Tibial artery (tissue), 4 donors: ENCODE data around the gene PFKL.

Experiments used
- DNase-seq, 2 donors: peaks; one replicate each; pipeline ENCODE4 v3.0.0-alpha.2; 2019
- H3K27ac ChIP-seq, 2 donors: fragments of 200-600 bp; sonication (generic) in 1 of 2; 1 replicate in 1 of 2; 2 replicates in 1 of 2; pipeline ENCODE4 v1.5.1; 2018 to 2019; ENCODE audit warnings: mild to moderate bottlenecking in 1 of 2
- H3K27me3 ChIP-seq, 2 donors: fragments of 200-600 bp; sonication (generic) in 1 of 2; one replicate each; pipeline versions ENCODE4 v1.5.1 to v1.6.0; 2016 to 2019
- H3K36me3 ChIP-seq, 3 donors: fragments of 200-600 bp; sonication (generic) in 2 of 3; one replicate each; pipeline ENCODE4 v1.5.1; 2016 to 2019; ENCODE audit warnings: mild to moderate bottlenecking in 2 of 3
- H3K4me1 ChIP-seq, 4 donors: fragments of 200-600 bp; sonication (generic) in 2 of 4; 1 replicate in 3 of 4; 2 replicates in 1 of 4; pipeline ENCODE4 v1.5.1; 2016 to 2019
- H3K4me3 ChIP-seq, 2 donors: fragments of 200-600 bp; sonication (generic) in 1 of 2; 1 replicate in 1 of 2; 2 replicates in 1 of 2; pipeline ENCODE4 v1.5.1; 2018 to 2019; ENCODE audit warnings: mild to moderate bottlenecking in 2 of 2
- H3K9me3 ChIP-seq, 3 donors: fragments of 200-600 bp; sonication (generic) in 1 of 3; one replicate each; pipeline ENCODE4 v1.5.1; 2016 to 2019
- intact Hi-C: fragments of 100-400 bp; cut with DNase I; formaldehyde crosslinking; loops from one replicate; pipeline ENCODE4 v1.15.0; 2023; ENCODE audit warnings: low total_unique reads
- TF ChIP-seq, protein P1 (sequence below), 2 experiments: fragments of 200-600 bp in 1 of 2; fragments of 450-650 bp in 1 of 2; IDR thresholded peaks; one replicate each; pipeline ENCODE4 v1.5.1; 2017 to 2019; ENCODE audit warnings: antibody characterized with exemption in 2 of 2, mild to moderate bottlenecking in 1 of 2, moderate library complexity in 1 of 2

PFKL gene

DNA sequence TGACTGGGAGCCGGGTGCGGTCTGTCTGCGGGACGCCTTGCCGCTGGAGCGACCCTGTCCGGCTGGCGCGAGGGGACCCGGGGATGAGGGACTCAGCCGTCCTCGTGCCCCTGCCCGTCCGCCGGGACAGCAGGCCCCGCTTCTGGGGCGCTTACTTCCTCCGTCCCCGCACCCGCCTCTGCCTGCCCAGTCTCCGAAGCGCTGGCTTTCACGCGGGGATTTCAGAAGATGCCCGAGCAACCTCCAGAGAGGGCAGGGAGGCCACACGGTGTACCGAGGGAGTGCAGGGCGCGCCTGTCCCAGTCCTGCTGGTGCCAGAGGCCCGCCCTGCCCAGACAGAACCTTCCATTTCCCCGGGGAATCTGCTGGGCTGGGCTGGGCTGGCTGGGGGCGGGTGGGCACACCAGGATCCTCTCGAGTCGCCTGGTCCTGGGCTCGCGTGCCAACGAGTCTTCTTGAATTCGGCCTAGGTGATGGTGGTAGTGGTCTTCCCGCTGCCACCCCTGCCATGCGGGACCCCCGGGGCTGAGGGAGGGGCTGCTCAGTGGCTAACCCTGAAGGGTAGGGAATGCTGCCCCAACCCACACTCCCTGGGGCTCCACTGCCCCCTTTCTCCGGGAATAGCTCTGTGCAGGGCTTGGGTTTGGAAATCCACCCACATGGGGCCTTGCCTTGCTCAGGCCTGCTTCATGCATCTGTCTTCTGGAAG, 51.1 kb downstream of the PFKL start:
- peaks cover 0 to 71% of the 10 kb centered on the region in 2 donors for H3K27me3 ChIP-seq
- peaks cover 0 to 11% (median 3%) of the 10 kb centered on the region in 4 donors for H3K4me1 ChIP-seq
- TF ChIP-seq, protein P1, sequence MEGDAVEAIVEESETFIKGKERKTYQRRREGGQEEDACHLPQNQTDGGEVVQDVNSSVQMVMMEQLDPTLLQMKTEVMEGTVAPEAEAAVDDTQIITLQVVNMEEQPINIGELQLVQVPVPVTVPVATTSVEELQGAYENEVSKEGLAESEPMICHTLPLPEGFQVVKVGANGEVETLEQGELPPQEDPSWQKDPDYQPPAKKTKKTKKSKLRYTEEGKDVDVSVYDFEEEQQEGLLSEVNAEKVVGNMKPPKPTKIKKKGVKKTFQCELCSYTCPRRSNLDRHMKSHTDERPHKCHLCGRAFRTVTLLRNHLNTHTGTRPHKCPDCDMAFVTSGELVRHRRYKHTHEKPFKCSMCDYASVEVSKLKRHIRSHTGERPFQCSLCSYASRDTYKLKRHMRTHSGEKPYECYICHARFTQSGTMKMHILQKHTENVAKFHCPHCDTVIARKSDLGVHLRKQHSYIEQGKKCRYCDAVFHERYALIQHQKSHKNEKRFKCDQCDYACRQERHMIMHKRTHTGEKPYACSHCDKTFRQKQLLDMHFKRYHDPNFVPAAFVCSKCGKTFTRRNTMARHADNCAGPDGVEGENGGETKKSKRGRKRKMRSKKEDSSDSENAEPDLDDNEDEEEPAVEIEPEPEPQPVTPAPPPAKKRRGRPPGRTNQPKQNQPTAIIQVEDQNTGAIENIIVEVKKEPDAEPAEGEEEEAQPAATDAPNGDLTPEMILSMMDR (IDR thresholded peaks at IDR 0.05): no peak
- DNase-seq: no peak
- no peaks in the 10 kb centered on the region for H3K9me3 ChIP-seq
- H3K27ac ChIP-seq: no peak overlapping the region
- no peaks in the 10 kb centered on the region for H3K36me3 ChIP-seq
- intact Hi-C loops: no loop called here
- no peak overlapping the region for H3K4me3 ChIP-seq

DNA sequence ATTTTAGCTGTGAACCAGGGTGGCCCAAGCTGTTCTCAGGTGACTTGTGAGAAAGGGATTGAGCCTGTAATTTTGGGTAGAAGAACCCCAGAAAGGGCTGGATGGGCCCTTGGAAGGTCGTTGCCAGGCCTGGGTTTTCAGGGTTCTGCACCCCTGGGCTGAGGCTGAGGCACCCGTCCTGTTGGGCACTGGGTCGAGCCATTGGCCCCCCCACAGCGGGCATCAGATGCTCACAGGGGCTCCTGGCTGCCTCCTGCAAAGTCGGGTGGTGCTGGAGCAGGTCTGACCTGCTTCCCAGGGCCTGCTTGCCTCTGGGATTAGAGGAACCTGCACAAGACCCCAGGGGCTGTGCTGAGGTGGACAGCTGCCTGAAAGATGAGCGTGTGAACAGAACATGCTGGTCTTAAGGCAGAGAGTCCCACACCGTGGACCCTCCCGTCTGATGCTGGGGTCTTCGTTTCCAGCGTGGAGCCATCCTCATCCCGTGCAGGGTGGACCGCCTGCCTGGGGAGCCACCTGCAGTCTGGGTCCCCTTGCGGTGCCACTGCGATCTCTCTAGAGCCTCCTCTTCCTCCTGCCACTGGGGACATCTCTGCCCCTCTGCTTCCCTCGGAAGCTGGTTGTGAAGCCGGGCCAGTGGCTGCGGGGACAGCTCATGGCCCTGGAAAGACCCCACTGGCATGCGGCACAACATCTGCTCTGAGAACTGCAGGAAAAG, 51.8 kb downstream of the PFKL start:
- DNase-seq: no peak
- no peak overlapping the region for H3K27ac ChIP-seq
- H3K4me1 ChIP-seq: peaks cover 0 to 11% (median 3%) of the 10 kb centered on the region in 4 donors
- peaks cover 0 to 68% of the 10 kb centered on the region in 2 donors for H3K27me3 ChIP-seq
- H3K36me3 ChIP-seq: no peaks in the 10 kb centered on the region
- H3K4me3 ChIP-seq: no peak overlapping the region
- intact Hi-C loops: no loop called here
- H3K9me3 ChIP-seq: no peaks in the 10 kb centered on the region
- TF ChIP-seq, protein P1 (IDR thresholded peaks at IDR 0.05): no peak

DNA sequence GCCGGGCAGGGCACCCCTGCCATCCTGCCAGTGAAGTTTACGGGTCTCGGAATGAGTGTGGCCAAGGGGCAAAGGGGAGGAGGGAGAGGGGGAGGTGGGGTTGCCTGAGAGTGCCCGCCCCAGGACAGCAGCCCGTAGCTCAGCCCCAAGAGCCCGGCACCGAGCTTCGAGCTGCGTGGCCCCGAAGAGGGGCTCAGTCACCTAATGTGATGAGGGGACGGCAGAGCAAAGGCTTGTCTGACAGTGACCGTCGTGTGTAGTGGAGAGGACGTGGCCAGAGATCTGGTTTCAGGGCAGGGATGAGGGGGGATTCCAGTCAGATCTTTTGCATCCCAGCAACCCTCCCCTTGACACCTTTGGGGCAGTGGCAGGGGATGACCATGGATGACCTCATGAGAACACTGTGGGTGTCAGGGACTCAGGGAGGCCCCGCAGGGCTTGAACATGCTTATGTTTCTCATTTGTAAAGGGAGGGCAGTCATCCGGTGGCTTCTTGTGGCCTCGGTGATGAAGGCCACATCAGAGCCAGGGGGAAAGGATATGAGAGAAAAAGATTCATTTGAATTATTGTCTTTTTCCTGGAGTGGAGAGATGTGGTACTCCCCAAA, 52.5 kb downstream of the PFKL start:
- intact Hi-C loops: no loop called here

DNA sequence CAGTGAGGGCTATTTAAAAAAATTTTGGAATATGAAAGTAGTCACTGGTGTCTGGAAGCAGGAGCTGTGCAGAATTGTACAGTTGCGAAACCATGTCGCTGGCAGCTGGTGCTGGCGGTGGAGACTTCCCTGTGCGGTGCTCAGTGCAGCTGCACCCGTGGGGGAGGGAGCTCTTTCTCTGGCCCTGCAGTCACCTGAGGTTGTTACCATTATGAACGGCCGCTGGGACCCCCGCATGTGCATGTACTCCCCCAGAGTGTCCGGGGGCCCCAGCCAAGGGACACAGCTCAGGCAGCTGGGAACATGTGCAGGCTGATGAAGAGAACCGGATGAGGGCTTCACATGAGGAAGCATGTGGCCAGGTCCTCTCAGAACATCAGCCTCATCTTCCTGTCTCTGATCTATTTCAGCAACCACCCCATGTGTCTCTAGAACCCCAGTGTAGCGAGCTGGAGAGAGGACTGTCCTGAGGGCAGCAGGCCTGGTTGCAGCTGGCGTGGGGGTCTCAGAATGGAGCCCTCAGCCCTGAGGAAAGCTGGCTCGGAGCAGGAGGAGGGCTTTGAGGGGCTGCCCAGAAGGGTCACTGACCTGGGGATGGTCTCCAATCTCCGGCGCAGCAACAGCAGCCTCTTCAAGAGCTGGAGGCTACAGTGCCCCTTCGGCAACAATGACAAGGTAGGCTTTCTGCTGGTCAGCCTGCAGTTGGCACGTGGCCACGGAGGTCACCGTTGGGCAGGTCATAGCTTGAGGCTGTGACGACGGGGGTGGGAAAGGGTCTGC, 53.5 kb downstream of the PFKL start, which contains the start of gene TRPM2:
TRPM2 (plus strand) TSS at position 431 of the 780 bp plus-strand sequence; CDS start at position 511, 80 bp downstream.
- no peak within 1 kb of the TSS for H3K27ac ChIP-seq
- no peaks in the 10 kb centered on the region for H3K36me3 ChIP-seq
- peak in 1 of 2 donors; percentile 50 for DNase-seq
- H3K4me1 ChIP-seq: peaks cover 0 to 11% (median 3%) of the 10 kb centered on the region in 4 donors
- intact Hi-C loops: no loop called here
- H3K4me3 ChIP-seq: peak within 1 kb of the TSS; percentile 17 to 28
- TF ChIP-seq, protein P1 (IDR thresholded peaks at IDR 0.05): no peak
- H3K27me3 ChIP-seq: peaks cover 0 to 64% of the 10 kb centered on the region in 2 donors
- no peaks in the 10 kb centered on the region for H3K9me3 ChIP-seq

More for the DNA sequence above, 52.5 kb downstream of the PFKL start:
- no peak overlapping the region for H3K4me3 ChIP-seq
- H3K9me3 ChIP-seq: no peaks in the 10 kb centered on the region
- H3K27me3 ChIP-seq: peaks cover 0 to 67% of the 10 kb centered on the region in 2 donors
- H3K27ac ChIP-seq: no peak overlapping the region
- H3K36me3 ChIP-seq: no peaks in the 10 kb centered on the region
- H3K4me1 ChIP-seq: peaks cover 0 to 11% (median 3%) of the 10 kb centered on the region in 4 donors
- TF ChIP-seq, protein P1 (IDR thresholded peaks at IDR 0.05): no peak
- no peak for DNase-seq

DNA sequence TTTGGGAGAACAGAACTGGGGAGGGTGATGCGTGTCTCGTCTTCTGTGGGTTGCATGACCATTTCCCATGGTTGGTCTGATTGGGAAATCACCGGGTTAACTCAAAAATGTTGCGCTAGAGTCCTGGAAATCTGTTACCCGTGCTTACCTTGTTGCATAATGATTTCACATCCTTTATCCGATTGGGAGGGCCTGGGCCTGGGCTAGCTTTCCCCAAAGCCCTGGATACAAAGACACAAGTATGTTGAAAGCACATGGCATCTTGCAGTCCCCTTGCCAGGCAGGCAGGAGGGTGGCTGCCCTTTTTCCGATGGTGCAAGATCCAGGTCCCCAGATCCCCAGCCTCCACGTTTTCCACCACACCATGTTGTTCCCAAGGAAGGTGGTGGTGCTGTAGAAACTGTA, 54.1 kb downstream of the PFKL start:
- H3K27ac ChIP-seq: no peak overlapping the region
- peaks cover 0 to 11% (median 3%) of the 10 kb centered on the region in 4 donors for H3K4me1 ChIP-seq
- H3K27me3 ChIP-seq: peaks cover 0 to 60% of the 10 kb centered on the region in 2 donors
- H3K4me3 ChIP-seq: peak overlapping the region; percentile 17 to 28
- no peak for DNase-seq
- intact Hi-C loops: no loop called here
- H3K36me3 ChIP-seq: no peaks in the 10 kb centered on the region
- H3K9me3 ChIP-seq: no peaks in the 10 kb centered on the region
- TF ChIP-seq, protein P1 (IDR thresholded peaks at IDR 0.05): no peak
